Tracheal epithelial cell (primary cell): ENCODE measurements around the gene MRPL45. TPM values are rescaled to one million over a fixed set of nuclear protein-coding genes. Genes with fewer than 3 reads are reported as not detected.

Source experiments
- total RNA-seq: library from RNA; depleted of rRNA; stranded (reverse); fragments of >200 nt; gene quantifications from 2 replicates; pipeline ENCODE4 v1.2.1, GENCODE V29; 2014

The MRPL45 gene
- total RNA-seq, result 27.7 and 35.2 TPM in 2 replicates

DNA sequence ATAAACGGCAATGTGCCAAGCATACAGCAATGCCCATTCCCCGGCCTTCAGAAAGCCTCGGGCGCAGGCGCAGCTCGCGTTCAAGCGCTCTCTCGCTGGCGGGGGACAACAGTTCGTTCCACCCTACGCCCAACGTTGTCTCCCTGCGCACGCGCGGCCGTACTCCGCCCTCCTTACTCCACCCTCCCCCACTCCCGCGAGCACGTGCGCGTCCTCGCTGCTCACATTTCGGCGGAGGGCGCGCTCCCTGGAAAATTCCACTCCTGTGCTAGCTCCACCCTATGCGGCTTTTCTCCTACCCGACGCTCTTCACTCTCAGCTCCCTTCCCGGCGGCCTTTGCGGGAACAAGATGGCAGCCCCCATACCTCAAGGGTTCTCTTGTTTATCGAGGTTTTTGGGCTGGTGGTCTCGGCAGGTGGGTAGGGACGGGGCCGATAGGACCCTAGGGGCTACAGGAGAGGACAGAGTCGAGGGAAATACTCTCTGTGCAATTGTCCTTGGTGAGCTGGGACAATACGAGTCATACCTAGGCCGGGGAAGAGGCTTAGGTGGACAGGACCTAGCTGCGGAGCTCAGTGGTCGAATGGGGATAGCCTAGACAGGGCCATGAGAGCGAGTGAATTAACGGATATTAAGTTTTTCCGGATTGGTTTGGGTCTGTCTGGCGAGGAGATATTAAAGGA lies at the start of gene MRPL45:
TSS of gene MRPL45 (plus strand) at position 335 of the 684 bp plus-strand sequence. CDS start at position 351, 16 bp downstream.

GRCh38 chr17:38343608-38344419 lies 46.8 kb downstream of the MRPL45 start, which contains the start of gene GPR179:
Gene GPR179, minus strand, starts transcription at chr17:38343956. Its CDS starts 167 bp downstream, at chr17:38343789.

GRCh38 chr17:38351412-38352222 lies 54.6 kb downstream of the MRPL45 start, which contains the start of gene SOCS7:
Gene SOCS7, plus strand, starts transcription at chr17:38351844. Its CDS starts 209 bp downstream, at chr17:38352053.

Other genes starting within 250 kb of the MRPL45 start
- not detected in 2 replicates for gene TBC1D3C, start 228.5 kb upstream of the MRPL45 start, total RNA-seq
- gene TBC1D3E, start 169.2 kb upstream of the MRPL45 start, total RNA-seq, result not detected in 2 replicates
- gene TBC1D3, start 104.6 kb upstream of the MRPL45 start, total RNA-seq, result not detected in 2 replicates
- under 0.01 and 0.24 TPM in 2 replicates for gene GPR179, start 46.8 kb downstream of the MRPL45 start, total RNA-seq
- gene SOCS7, start 54.7 kb downstream of the MRPL45 start, total RNA-seq, result 26.5 and 31.3 TPM in 2 replicates
- gene ARHGAP23, start 131.3 kb downstream of the MRPL45 start, total RNA-seq, result 21.9 and 40.7 TPM in 2 replicates